Trophoblast cell (in vitro differentiated cells and primary cell): ENCODE measurements around the gene TRMU.
"Not testable (repeated sequence)": the region's sequence is repeated elsewhere in the genome, so short reads cannot be mapped to it uniquely, and the experiment has no call there.

ENCODE experiments used
- DNase-seq, 2 donors: peaks; one replicate each; pipeline ENCODE4 v3.0.0-alpha.2; 2016
- H2AFZ ChIP-seq: 2 replicates; pipeline ENCODE4 v1.6.1; 2013; ENCODE audit warnings: low read length, moderate library complexity, mild to moderate bottlenecking; ENCODE audit not compliant: insufficient read depth, poor library complexity
- H2AK5ac ChIP-seq: 2 replicates; pipeline ENCODE4 v1.6.1; 2013; ENCODE audit warnings: mild to moderate bottlenecking, low read length
- H2BK120ac ChIP-seq: 2 replicates; pipeline ENCODE4 v1.6.1; 2013; ENCODE audit warnings: low read length, mild to moderate bottlenecking, moderate library complexity; ENCODE audit not compliant: insufficient read depth, poor library complexity
- H2BK12ac ChIP-seq: 2 replicates; pipeline ENCODE4 v1.6.1; 2013; ENCODE audit warnings: mild to moderate bottlenecking, low read length, moderate library complexity
- H2BK5ac ChIP-seq: 2 replicates; pipeline ENCODE4 v1.6.1; 2013; ENCODE audit warnings: low read length, low read depth, moderate library complexity, mild to moderate bottlenecking; ENCODE audit not compliant: poor library complexity
- H3K14ac ChIP-seq: 2 replicates; pipeline ENCODE4 v1.6.1; 2013; ENCODE audit warnings: mild to moderate bottlenecking, low read length
- H3K18ac ChIP-seq: 2 replicates; pipeline ENCODE4 v1.6.1; 2013; ENCODE audit warnings: mild to moderate bottlenecking, low read length
- H3K23ac ChIP-seq: 2 replicates; pipeline ENCODE4 v1.6.1; 2013; ENCODE audit warnings: low read length
- H3K27ac ChIP-seq: 2 replicates; pipeline ENCODE4 v1.5.1; 2013; ENCODE audit warnings: low read depth, mild to moderate bottlenecking, inconsistent platforms, low read length, moderate library complexity
- H3K27me3 ChIP-seq: 2 replicates; pipeline ENCODE4 v1.6.1; 2013; ENCODE audit warnings: inconsistent platforms, mild to moderate bottlenecking, low read length, moderate library complexity; ENCODE audit not compliant: insufficient read depth
- H3K36me3 ChIP-seq, 2 experiments: 1 replicate in 1 of 2; 2 replicates in 1 of 2; pipeline ENCODE4 v1.6.1; 2013; ENCODE audit warnings: low read length in 2 of 2, mild to moderate bottlenecking in 2 of 2, moderate library complexity in 1 of 2; ENCODE audit not compliant: insufficient read depth in 2 of 2, control insufficient read depth in 1 of 2
- H3K4ac ChIP-seq: 2 replicates; pipeline ENCODE4 v1.6.1; 2013; ENCODE audit warnings: low read depth, mild to moderate bottlenecking, low read length, moderate library complexity
- H3K4me1 ChIP-seq, 2 experiments: 1 replicate in 1 of 2; 2 replicates in 1 of 2; pipeline ENCODE4 v1.6.1; 2013; ENCODE audit warnings: low read length in 2 of 2, mild to moderate bottlenecking in 2 of 2, moderate library complexity in 1 of 2; ENCODE audit not compliant: insufficient read depth in 2 of 2, control insufficient read depth in 1 of 2
- H3K4me2 ChIP-seq: 2 replicates; pipeline ENCODE4 v1.6.1; 2013; ENCODE audit warnings: inconsistent platforms, mild to moderate bottlenecking, low read length, moderate library complexity
- H3K4me3 ChIP-seq: 2 replicates; pipeline ENCODE4 v1.5.1; 2013; ENCODE audit warnings: mild to moderate bottlenecking, low read depth, low read length, inconsistent platforms
- H3K79me1 ChIP-seq: one replicate; pipeline ENCODE4 v1.6.1; 2013; ENCODE audit warnings: low read length
- H3K79me2 ChIP-seq: 2 replicates; pipeline ENCODE4 v1.6.1; 2013; ENCODE audit warnings: low read length, mild to moderate bottlenecking; ENCODE audit not compliant: control insufficient read depth, insufficient read depth, poor library complexity
- H3K9ac ChIP-seq: 2 replicates; pipeline ENCODE4 v1.6.1; 2013; ENCODE audit warnings: mild to moderate bottlenecking, low read length
- H3K9me3 ChIP-seq: 2 replicates; pipeline ENCODE4 v1.6.1; 2013; ENCODE audit warnings: low read depth, mild to moderate bottlenecking, control low read depth, inconsistent platforms, low read length; ENCODE audit not compliant: insufficient read depth
- H4K12ac ChIP-seq: 2 replicates; pipeline ENCODE4 v1.6.1; 2013; ENCODE audit warnings: low read depth, mild to moderate bottlenecking, low read length, moderate library complexity
- H4K8ac ChIP-seq: 2 replicates; pipeline ENCODE4 v1.6.1; 2013; ENCODE audit warnings: low read depth, mild to moderate bottlenecking, low read length, moderate library complexity
- H4K91ac ChIP-seq: one replicate; pipeline ENCODE4 v1.6.1; 2013; ENCODE audit warnings: low read depth, mild to moderate bottlenecking, low read length, moderate library complexity
- WGBS: extraction: QIAGEN DNeasy Blood & Tissue Kit; methylation state at CpG from one replicate; pipeline ENCODE4 v1.1.7; 2013; ENCODE audit warnings: missing lambda C conversion rate; ENCODE audit not compliant: insufficient read length, insufficient coverage; ENCODE audit errors: extremely low coverage; 5-methylcytosine and 5-hydroxymethylcytosine counted together

The TRMU gene

GRCh38 chr22:46309526-46310085 is 25.9 kb upstream of the TRMU start:
- Histone ChIP-seq H4K8ac (no peak overlapping the region), H2BK12ac (no peak overlapping the region), H3K9ac (no peak overlapping the region), H3K18ac (no peak overlapping the region), H3K27me3 (no peaks in the 10 kb centered on the region), H2AFZ (no peak overlapping the region), H3K4me1 (no peaks in the 10 kb centered on the region), H2BK5ac (no peak overlapping the region), H3K4me3 (no peak overlapping the region), H3K27ac (no peak overlapping the region), H3K36me3 (peaks cover 36 to 41% of the 10 kb centered on the region in 2 experiments), H3K79me1 (no peaks in the 10 kb centered on the region), H3K4me2 (no peak overlapping the region), H4K91ac (no peak overlapping the region), H3K79me2 (no peaks in the 10 kb centered on the region), H2AK5ac (no peak overlapping the region), H3K14ac (no peak overlapping the region), H3K4ac (no peak overlapping the region), H2BK120ac (no peak overlapping the region), H3K23ac (no peak overlapping the region), H3K9me3 (no peaks in the 10 kb centered on the region), H4K12ac (no peak overlapping the region)
- no CpG with 5 or more reads among the region's 15 CpGs for WGBS
- DNase-seq: no peak

GRCh38 chr22:46312056-46312455 is 23.5 kb upstream of the TRMU start:
- Histone ChIP-seq H3K18ac (no peak overlapping the region), H4K12ac (no peak overlapping the region), H3K79me1 (no peaks in the 10 kb centered on the region), H2AK5ac (no peak overlapping the region), H3K4me2 (no peak overlapping the region), H2BK12ac (no peak overlapping the region), H3K4me1 (no peaks in the 10 kb centered on the region), H4K8ac (no peak overlapping the region), H2BK5ac (no peak overlapping the region), H3K4ac (no peak overlapping the region), H3K36me3 (peaks cover 39 to 44% of the 10 kb centered on the region in 2 experiments), H3K9me3 (no peaks in the 10 kb centered on the region), H3K4me3 (no peak overlapping the region), H3K27ac (no peak overlapping the region), H3K79me2 (no peaks in the 10 kb centered on the region), H2AFZ (no peak overlapping the region), H3K27me3 (no peaks in the 10 kb centered on the region), H4K91ac (no peak overlapping the region), H3K23ac (no peak overlapping the region), H2BK120ac (no peak overlapping the region), H3K14ac (no peak overlapping the region), H3K9ac (no peak overlapping the region)
- no CpG with 5 or more reads among the region's 8 CpGs for WGBS
- no peak for DNase-seq

GRCh38 chr22:46312848-46313247 is 22.7 kb upstream of the TRMU start:
- not testable (repeated sequence) for H2AFZ ChIP-seq, H3K27me3 ChIP-seq, H3K9ac ChIP-seq, H3K4me2 ChIP-seq, H4K8ac ChIP-seq, H3K27ac ChIP-seq, H3K14ac ChIP-seq, H4K91ac ChIP-seq, H2AK5ac ChIP-seq, DNase-seq, H2BK120ac ChIP-seq, H3K79me2 ChIP-seq, H3K23ac ChIP-seq, H3K4me3 ChIP-seq, H4K12ac ChIP-seq, H2BK12ac ChIP-seq, H3K18ac ChIP-seq, H3K4me1 ChIP-seq, H2BK5ac ChIP-seq, H3K9me3 ChIP-seq, H3K4ac ChIP-seq, H3K79me1 ChIP-seq
- WGBS: no CpG with 5 or more reads among the region's 2 CpGs
- H3K36me3 ChIP-seq: peaks cover 43 to 49% of the 10 kb centered on the region in 2 experiments

- Histone ChIP-seq H4K12ac (no peak overlapping the region), H4K91ac (no peak overlapping the region), H4K8ac (no peak overlapping the region), H3K4me2 (no peak overlapping the region), H3K23ac (no peak overlapping the region), H2BK12ac (no peak overlapping the region), H3K79me2 (no peaks in the 10 kb centered on the region), H2BK120ac (no peak overlapping the region), H3K79me1 (no peaks in the 10 kb centered on the region), H2AK5ac (no peak overlapping the region), H3K36me3 (peaks cover 43 to 50% of the 10 kb centered on the region in 2 experiments), H3K9ac (no peak overlapping the region), H3K14ac (no peak overlapping the region), H3K18ac (no peak overlapping the region), H3K27me3 (no peaks in the 10 kb centered on the region), H2BK5ac (no peak overlapping the region), H3K4me1 (no peaks in the 10 kb centered on the region), H3K4ac (no peak overlapping the region), H2AFZ (no peak overlapping the region), H3K9me3 (peaks cover 4% of the 10 kb centered on the region), H3K27ac (no peak overlapping the region), H3K4me3 (no peak overlapping the region)
- no CpG with 5 or more reads among the region's 12 CpGs for WGBS
- DNase-seq: no peak
Observed at GRCh38 chr22:46315976-46316375, 19.5 kb upstream of the TRMU start.
